HG03039 (cell line): ENCODE results near the gene MYL4.
"Not testable (repeated sequence)": the region's sequence is repeated elsewhere in the genome, so short reads cannot be mapped to it uniquely, and the experiment has no call there.

Experiments
- ATAC-seq: cut with Tn5 transposase; IDR thresholded peaks from one replicate; pipeline ENCODE4 v1.9.1; 2021; ENCODE audit warnings: mild to moderate bottlenecking, moderate library complexity; ENCODE audit not compliant: unreplicated experiment

MYL4 gene

GRCh38 chr17:47208744-47209488 lies at the start of gene MYL4:
MYL4 (plus strand) TSS chr17:47209348; CDS start chr17:47209423, 75 bp downstream.
- no peak for ATAC-seq

DNA sequence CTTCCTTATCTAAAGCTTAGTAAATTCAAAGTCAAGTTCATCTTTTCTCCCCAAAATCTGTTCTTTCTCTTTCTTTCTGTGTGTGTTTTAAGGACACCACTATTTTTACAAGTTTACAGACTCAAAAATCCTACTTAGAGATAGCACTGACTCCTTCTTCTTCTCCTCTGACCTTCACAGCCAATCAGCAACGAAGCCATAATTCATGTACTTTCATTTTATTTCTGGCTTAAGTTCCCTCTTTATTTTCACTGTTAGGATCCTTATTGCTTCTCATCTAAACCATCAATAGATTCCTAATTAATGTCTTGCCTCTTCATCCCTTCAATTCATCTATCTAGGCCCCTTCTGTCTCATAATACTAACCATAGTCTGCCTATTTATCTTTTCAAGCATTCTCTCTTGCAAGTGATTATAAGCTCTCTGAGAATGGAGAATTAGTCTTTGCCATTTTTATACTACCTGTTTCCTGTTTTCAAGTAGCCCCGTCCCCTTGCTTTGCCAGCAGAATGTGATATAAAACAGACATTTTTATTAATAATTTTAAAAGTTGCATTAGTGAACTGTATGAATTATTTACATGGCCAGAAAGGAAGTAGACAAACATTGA lies 47.0 kb upstream of the MYL4 start:
- no peak for ATAC-seq

GRCh38 chr17:47164263-47164662 lies 44.9 kb upstream of the MYL4 start:
- ATAC-seq = no peak

DNA sequence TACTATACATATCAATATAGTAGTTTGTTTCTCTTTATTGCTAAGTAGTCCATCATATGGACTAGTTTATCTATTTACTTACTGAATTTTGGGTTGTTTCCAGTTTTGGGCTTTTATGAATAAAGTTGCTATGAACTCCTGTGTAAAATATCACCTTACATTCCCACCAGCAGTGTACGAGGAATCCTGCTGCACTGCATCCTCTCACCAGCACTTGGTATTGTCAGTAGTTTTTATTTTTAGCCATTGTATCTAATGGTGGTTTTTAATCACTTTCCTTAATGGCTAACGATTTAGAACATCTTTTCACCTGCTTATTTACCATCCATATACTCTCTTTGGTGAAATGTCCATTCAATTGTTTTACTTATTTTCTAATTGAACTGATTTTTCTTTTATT lies 44.0 kb upstream of the MYL4 start:
- ATAC-seq = no peak

DNA sequence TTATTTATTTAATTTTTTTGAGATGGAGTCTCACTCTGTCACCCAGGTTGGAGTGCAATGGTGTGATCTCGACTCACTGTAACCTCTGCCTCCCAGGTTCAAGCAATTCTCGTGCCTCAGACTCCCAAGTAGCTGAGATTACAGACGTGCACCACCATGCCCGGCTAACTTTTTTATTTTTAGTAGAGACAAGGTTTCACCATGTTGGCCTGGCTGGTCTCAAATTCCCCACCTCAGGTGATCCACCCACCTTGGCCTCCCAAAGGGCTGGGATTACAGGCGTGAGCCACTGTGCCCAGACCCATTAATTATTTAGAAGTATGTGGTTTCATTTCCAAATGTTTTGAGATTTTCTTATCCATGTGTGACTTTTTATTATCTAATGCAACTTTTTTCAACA lies 42.3 kb upstream of the MYL4 start:
- not testable (repeated sequence) for ATAC-seq

DNA sequence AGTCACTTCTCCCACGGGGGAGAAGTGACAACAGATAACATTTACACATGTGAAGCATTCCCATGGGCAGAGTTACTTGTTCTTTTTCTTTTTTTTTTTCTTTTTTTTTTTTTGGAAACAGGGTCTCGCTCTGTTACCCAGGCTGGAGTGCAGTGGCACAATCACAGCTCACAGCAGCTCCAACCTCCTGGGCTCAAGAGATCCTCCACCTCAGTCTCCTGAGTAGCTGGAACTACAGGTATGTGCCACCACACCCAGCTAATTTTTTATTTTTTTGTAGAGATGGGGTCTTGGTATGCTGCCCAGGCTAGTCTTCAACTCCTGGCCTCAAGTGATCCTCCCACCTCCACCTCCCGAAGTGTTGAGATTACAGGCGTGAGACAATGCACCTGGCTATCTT lies 40.3 kb upstream of the MYL4 start:
- ATAC-seq = not testable (repeated sequence)

GRCh38 chr17:47170710-47171109 lies 38.4 kb upstream of the MYL4 start:
- no peak for ATAC-seq

DNA sequence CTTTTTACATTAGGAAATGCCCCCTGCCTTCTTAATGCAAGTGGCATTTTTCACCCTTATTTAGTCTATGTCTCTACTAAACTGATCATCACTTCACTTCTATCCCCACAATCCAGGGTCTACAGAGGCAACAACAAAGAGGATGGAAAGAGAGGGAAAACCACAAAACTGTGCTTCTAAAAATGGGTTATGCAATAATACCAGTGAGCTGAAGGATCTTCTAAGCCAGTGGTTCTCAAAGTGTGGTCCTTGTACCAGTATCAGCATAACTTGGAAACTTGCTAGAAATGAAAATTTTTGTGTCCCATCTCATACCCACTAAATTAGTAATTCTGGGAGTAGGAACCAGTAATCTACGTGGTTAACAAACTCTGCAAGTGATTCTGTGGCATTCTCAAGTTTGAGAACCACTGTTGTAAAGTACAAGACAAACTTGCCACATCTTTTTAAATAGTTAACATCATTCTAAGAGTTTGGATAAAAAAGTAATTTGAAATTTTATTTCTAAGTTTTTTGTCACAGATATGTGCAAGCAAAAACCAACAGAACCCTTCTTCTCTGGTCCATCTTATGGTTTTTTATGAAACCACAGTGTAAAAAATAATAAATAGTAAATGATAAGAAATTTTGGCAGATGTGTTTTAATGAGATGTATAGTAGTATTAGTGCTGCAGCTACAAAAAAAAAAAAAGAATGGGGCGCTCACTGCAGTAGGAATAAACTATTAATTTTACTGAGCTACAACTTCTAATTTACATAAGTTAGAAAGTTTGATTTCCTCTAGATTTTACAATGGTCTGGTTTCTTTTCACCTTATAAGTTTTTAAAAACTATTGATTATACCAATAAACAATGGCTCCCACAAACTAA lies 36.2 kb upstream of the MYL4 start:
- no peak for ATAC-seq

GRCh38 chr17:47174823-47175222 lies 34.3 kb upstream of the MYL4 start:
- ATAC-seq = not testable (repeated sequence)

GRCh38 chr17:47176389-47176826 lies 32.7 kb upstream of the MYL4 start:
- no peak for ATAC-seq

- ATAC-seq = no peak
Measured at GRCh38 chr17:47177261-47177660, 31.9 kb upstream of the MYL4 start.

DNA sequence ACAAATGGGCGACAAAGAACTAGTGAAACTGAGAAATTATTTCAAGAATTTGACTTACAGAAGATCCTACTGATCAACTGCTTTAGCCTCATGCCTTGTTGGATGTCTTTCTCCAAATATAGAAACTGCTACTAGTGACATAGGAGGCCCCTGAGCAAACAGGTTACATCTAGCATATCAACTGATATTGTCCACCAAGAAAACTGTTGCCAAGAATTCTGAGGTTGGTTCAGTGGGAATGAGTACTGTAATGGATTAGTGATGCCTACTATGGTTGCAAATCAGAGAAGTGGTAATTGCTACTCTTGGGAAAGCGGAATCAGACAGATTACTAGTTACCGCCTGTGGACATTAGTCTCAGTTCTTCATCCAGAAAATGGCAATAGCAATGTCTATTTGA lies 30.0 kb upstream of the MYL4 start:
- no peak for ATAC-seq

- ATAC-seq = no peak
Measured at GRCh38 chr17:47180337-47180736, 28.8 kb upstream of the MYL4 start.

DNA sequence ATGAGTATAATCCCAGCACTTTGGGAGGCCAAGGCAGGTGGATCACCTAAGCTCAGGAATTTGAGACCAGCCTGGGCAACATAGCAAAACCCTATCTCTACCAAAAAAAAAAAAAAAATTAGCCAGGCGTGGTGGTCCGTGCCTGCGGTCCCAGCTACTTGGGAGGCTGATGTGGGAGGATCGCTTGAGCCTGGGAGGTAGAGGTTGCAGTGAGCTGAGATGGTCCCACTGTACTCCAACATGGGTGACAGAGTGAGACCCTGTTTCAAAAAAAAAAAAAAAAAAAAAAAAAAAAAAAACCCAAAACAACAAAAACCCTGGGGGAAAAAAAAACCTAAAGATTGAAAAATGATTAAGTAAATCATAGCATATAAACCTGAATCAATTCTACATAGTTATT lies 28.2 kb upstream of the MYL4 start:
- not testable (repeated sequence) for ATAC-seq

DNA sequence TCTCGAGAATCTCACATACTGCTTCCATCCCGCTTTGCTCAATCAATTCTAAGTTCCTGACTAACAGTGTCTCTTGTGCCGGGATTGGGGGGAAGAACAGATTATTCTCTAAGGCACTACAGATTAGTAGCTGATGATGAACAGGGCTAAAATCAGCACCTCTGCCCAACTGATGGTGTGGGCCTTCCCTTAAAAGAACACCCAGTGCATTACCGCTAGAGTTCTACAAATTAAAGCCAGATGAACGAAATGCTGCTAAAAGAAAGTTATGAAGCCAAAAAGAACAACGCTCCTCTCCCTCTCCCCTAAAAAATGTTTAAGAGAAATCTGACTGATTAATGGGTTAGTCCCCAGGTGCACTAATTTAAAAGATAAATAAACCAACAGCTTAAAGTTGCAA lies 24.5 kb upstream of the MYL4 start:
- no peak for ATAC-seq

DNA sequence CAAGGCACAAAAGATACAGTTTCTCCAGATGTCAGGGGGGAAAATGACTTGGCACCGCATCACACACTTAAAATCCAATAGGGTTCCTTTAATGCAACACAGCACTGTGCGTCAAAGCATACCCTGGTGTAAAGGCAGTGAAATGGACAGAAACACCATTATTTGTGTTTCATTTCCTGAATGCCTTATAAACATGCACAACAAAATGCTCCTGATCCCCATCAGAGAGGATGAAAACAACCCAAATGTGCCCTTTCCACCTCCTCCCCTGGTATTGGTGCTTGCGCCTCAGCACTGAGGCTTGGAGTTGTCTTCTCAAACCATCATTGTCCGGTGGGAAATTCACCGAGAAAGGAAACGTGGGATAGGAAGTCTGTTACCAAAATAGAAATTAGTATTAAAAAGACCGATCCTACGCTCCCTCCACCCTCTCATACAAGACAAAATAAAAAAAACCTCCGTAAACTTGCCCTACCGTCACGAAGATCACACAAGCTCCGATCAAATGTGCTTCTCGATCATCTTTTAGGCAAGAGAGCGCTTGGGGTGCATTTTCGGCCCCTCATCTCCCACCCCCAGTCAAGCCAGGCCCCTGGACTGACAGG lies 20.8 kb upstream of the MYL4 start:
- ATAC-seq = no peak

- ATAC-seq = peak; percentile 89
Measured at GRCh38 chr17:47188876-47189731, 20.0 kb upstream of the MYL4 start, which contains the start of gene CDC27. CDC27 (minus strand) TSS chr17:47189295; CDS start chr17:47189172, 123 bp downstream.

GRCh38 chr17:47189732-47190237 lies 19.4 kb upstream of the MYL4 start:
- ATAC-seq = no peak

DNA sequence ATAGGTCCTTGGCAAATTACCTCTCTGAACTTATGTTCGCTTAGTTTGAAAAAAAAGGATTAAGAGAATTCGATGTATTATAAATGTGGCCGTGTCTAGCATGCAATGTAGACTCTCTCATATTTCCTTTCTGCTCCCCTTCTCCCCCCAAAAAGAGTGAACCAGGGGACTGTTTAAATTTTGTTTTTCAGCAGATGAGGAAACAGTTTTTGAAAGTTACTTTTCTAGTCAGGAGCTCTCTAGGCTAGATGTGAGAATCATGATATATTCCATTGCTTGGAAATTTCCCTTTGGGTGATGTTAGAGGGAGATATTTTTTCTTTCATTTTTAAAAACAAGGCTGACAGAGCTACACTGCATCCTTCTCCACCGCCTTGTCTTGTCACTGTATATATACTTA lies 18.9 kb upstream of the MYL4 start:
- no peak for ATAC-seq

- ATAC-seq = no peak
Measured at GRCh38 chr17:47190770-47191169, 18.4 kb upstream of the MYL4 start.
